ENCODE results near the gene FCN3. TPM values are rescaled to one million over a fixed set of nuclear protein-coding genes. Genes with fewer than 3 reads are reported as not detected.

FCN3 gene
- polyA plus RNA-seq, 1 donor: 0.32 TPM

GRCh38 chr1:27358038-27358927 is 16.3 kb downstream of the FCN3 start:
- no peak for DNase-seq (ENCODE audit: low read depth)

GRCh38 chr1:27357281-27358037 is 17.2 kb downstream of the FCN3 start:
- no peak for DNase-seq (ENCODE audit: low read depth)

GRCh38 chr1:27356619-27357280 is 17.9 kb downstream of the FCN3 start:
- no peak for DNase-seq (ENCODE audit: low read depth)

- no peak for DNase-seq (ENCODE audit: low read depth)
Measured at GRCh38 chr1:27356277-27356618, 18.4 kb downstream of the FCN3 start.

DNA sequence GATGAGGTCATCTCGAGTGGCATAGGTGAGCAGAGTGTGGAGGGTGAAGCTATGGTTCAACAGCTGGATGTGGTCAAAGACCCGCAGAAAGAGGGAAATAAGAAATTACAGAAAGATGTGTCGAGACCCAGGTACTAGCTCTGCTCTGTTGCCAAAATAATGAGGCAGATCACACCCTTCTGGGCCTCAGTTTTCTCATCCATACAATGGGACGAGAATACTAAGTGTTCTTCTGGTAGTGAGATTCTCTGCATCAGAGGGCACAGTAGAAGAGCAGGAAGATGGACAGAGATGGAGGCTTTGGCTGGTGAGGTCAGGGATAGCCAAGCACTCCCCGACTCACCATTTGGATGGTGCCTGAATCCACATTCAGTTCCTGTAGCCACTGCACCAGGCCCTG is 18.9 kb downstream of the FCN3 start:
- DNase-seq (ENCODE audit: low read depth): no peak

GRCh38 chr1:27353629-27354028 is 21.0 kb downstream of the FCN3 start:
- no peak for DNase-seq (ENCODE audit: low read depth)

DNA sequence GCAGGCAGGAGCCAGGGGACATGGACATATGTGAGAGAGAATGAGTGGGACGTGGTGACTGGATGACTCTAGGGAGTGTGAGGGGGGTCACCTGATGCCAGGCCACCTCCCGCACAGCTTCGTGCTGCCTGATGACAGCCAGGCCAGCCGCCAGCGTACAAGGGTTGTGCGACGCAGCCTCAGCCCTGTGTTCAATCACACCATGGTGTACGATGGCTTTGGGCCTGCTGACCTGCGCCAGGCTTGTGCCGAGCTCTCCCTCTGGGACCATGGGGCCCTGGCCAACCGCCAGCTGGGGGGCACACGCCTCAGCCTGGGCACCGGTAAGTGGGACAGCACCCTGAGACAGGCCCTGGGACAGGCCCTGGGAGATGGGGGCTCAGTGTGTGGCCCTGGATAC is 21.5 kb downstream of the FCN3 start:
- no peak for DNase-seq (ENCODE audit: low read depth)

GRCh38 chr1:27351541-27352107 is 23.0 kb downstream of the FCN3 start:
- DNase-seq (ENCODE audit: low read depth): no peak

- no peak for DNase-seq (ENCODE audit: low read depth)
Measured at GRCh38 chr1:27350663-27351540, 23.7 kb downstream of the FCN3 start.

- DNase-seq (ENCODE audit: low read depth): no peak
Measured at GRCh38 chr1:27349784-27350662, 24.6 kb downstream of the FCN3 start.

DNA sequence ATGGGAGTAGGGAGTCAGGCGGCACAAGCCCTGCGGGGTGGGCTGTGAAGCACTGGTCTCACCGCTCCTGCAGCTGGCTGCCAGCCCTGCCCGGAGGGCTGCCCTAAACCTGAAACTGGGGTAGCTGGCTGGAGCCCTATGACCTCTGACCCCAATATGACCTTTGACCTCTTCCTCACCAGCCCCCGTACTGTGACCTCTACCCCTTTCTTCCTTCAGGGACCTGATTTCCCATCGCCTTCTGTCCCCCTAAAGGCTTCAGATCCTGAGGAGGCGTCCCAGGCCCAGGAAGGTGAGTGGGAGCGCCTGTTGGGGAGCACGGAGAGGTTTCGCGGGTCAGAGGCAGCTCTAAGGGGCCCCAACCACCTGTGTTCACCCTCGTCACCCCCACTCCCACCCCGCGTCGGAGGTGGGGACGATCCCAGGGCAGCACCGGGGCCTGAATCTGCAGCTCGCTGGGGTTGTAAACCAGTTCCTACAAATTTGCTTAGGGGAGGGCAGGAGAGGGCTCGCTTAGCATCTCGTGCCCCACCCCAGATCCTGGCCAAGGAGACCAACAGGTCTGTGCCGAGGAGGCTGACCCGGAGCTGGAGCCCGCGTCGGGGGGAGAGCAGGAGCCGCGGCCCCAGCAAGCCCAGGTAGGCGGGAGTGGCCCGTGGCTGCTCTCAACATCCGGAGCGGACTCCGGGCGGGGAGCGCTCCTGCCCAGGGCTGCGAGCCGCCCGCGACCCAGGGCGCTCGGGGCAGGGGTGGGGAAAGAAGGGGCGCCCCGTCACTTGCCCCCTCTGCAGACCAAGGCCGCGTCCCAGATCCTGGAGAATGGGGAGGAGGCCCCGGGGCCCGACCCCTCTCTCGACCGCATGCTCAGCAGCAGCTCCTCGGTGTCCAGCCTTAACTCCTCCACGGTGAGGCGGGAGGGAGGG is 25.5 kb downstream of the FCN3 start:
- DNase-seq (ENCODE audit: low read depth): no peak

- no peak for DNase-seq (ENCODE audit: low read depth)
Measured at GRCh38 chr1:27346991-27347624, 27.5 kb downstream of the FCN3 start.

GRCh38 chr1:27346357-27346756 is 28.3 kb downstream of the FCN3 start:
- DNase-seq (ENCODE audit: low read depth): no peak

- DNase-seq (ENCODE audit: low read depth): no peak
Measured at GRCh38 chr1:27345272-27345671, 29.4 kb downstream of the FCN3 start.

GRCh38 chr1:27343639-27344025 is 31.0 kb downstream of the FCN3 start:
- DNase-seq (ENCODE audit: low read depth): no peak

- DNase-seq (ENCODE audit: low read depth): no peak
Measured at GRCh38 chr1:27342778-27343638, 31.6 kb downstream of the FCN3 start.

- no peak for DNase-seq (ENCODE audit: low read depth)
Measured at GRCh38 chr1:27342391-27342777, 32.2 kb downstream of the FCN3 start.

Data from forelimb muscle (tissue), 1 donor.